Activated CD4-positive, alpha-beta T cell treated with anti-CD3 and anti-CD28 coated beads, Interleukin-2, amount 50 U/mL, for 48 hours (primary cell): ENCODE data around the gene RAB31.
A peak's percentile ranks its signal among the peaks of the same experiment; 100 is the strongest.
"Not testable (repeated sequence)": the region's sequence is repeated elsewhere in the genome, so short reads cannot be mapped to it uniquely, and the experiment has no call there.

Experiments used
- DNase-seq, 2 experiments: peaks; one replicate each; pipeline ENCODE4 v3.0.0-alpha.2; 2020

The RAB31 gene

DNA sequence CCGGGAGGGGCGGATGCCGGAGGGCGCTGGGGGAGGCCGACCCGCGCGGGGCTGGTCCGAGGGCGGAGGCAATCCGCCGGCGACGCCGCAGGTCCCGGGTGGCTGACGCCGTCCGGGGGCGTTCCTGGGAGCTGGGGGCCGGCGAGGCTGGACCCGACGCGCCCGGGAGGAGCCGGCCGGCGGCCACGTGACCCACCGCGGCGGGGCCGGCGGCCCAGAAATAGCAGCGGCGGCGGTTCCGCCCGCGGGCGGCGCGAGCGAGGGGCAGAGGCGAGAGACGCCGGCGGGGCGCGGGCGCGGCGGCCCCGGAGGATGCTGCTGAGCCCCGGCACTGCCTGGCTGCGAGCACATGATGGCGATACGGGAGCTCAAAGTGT is at the start of gene RAB31:
TSS of gene RAB31 (plus strand) at position 245 of the 377 bp plus-strand sequence. CDS start at position 350, 105 bp downstream.
- no peak for DNase-seq

- no peak for DNase-seq
Observed at GRCh38 chr18:9659499-9660375, 48.4 kb upstream of the RAB31 start.

DNA sequence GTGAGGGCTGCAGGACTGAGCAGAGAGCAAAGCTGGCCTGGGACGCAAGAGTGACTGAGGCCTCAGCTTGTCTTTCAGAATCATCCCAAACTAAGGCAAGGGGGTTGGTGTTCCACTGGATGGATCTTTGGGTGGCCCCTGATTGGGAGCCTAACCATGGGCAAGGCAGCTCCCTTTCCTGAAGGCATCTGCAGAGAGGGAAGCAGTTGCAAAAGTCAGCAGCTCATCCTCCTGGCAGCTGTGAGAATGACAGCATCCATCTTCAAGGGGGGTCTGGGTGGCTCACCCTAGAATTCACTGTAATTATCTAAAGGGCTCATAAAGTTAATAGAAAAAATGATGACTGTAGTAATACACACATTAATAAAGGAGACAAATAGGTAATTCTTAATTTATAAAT is 46.5 kb upstream of the RAB31 start:
- DNase-seq, result no peak

GRCh38 chr18:9663377-9663776 is 44.7 kb upstream of the RAB31 start:
- no peak for DNase-seq

DNA sequence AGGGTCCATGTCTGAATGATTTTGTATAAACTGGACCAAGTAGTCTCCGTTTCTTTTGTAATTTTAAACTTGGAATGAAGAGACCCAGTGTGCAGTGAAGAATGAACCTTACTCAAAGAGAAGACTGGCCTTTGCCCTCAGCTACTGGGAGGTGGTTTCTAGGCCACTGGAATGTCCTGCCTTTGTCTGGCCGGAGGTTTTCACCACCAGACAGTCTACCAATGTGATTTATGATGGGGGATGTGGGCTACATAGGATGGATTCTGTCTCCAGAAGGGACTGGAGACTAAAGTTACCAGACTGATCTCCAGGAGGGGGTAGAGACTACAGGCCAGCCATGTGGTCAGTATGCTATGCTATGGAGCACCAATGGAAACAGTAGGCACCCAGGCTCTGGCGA is 42.8 kb upstream of the RAB31 start:
- DNase-seq, result no peak

DNA sequence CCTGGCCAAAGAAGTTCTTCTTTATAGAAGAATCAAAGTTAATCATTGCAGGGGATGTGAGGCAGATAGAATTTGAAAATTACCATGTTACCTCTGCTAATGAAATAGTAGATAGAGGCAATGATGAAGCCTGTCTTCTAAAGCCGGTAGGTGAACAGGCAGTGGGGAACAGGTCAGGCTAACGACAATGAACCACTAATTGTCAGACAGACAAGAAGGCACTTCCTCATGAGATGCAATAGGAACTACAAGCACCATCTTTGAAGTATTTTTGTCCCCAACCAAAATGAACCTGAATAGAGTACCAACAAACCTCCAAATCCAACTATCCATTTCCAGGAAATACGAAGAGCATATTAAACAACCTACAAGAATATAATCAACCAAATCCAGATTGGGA is 41.6 kb upstream of the RAB31 start:
- DNase-seq, result no peak

DNA sequence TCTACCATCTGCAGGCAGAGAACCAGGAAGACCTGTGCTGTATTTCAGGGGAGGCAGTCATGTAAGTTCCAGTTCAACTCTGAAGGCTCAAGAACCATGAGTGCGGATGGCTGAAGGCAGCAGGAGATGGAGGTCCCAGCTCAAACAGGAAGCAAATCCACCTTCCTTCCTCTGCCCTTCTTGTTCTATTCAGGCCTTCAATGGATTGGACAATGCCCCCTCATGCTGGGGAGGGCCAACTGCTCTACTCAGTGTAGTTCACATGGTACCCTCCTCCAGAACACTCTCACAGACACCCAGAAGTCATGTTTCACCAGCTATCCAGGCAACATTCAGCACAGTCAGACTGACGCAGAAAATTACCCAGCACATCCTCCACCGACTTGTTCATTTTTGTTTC is 39.1 kb upstream of the RAB31 start:
- DNase-seq, result no peak

DNA sequence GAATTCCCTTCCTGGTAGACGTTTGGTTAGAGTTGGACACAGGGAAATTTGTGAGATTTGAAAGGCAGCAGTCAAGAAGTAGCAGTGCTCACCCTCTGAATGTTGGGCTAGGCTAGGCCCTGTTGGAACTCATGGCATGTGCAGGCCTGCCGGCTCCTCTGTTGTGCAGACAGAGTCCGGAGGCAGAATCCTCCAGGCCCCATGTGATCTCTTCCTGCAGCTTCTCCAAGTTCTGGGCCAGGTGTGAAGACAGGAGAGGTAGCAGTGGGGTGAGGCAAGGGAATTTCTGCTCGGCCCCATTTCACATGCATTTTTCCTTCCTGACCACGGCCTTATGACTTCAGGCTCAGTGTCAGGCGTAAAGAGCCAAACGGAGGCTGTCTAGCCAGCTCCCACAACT is 36.9 kb upstream of the RAB31 start:
- no peak for DNase-seq

DNA sequence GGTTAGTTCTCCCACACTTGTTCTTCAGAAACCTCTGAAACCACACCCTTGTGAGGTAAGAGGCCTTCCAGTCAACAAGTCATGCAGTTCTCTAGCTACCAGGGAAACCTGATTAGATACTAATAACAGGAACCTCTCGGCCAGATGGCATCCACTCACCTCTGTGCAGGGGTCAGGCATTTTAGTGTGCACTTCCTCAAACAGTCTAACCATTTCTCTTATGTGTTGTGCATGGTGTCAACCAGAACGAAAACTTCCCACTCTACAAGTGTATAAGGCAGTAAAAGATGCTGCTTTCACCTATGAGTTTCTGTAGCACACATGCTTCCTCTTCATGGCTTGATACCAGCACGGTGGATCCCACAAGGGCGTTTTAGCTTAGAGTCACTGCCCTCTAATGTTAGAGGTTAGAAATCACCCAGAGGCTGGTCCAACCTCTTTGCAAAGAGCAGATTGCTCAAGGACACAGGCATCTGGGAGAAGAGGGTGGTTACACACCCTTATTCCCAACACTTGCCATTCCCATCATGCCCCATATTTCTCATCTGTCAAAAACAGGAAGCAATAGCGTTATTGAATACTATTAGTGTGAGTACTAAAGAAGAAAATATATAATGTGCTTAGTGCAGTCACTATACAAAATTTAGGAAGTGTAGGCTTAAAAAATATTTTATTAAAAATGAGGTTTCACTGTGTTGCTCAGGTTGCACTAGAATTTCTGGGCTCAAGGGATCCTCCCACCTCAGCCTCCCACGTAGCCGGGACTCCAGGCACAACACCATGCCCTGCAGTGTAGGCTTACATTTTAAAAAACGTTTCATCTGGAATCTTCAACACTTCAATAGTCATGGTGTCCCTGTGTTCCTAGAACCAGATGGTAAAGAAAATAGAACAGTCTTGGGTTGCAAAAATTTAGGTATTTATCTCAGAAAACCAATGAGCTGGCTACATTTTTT is 34.5 kb upstream of the RAB31 start:
- DNase-seq, result peak in 1 of 2 experiments; percentile 23

DNA sequence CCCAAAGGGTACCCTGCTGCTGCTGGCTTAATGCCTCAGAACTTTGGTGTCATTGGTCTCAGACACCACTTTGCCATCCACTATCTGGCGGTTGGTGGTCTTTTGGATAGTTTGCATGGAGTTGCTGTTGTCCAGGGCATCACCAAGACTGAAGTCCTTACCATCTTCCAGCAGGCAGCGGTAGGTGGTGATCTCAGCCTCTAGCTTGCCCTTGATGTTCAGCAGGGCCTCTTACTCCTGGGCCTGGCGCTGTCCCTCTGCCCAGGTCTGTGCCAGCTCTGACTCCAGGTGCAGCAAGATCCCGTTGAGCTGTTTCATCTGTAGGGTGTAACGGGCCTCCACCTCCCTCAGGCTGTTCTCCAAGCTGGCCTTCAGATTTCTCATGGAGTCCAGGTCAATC is 29.9 kb upstream of the RAB31 start:
- not testable (repeated sequence) for DNase-seq

GRCh38 chr18:9679125-9679524 is 29.0 kb upstream of the RAB31 start:
- DNase-seq, result no peak

- DNase-seq, result no peak
Observed at GRCh38 chr18:9681217-9681616, 26.9 kb upstream of the RAB31 start.

DNA sequence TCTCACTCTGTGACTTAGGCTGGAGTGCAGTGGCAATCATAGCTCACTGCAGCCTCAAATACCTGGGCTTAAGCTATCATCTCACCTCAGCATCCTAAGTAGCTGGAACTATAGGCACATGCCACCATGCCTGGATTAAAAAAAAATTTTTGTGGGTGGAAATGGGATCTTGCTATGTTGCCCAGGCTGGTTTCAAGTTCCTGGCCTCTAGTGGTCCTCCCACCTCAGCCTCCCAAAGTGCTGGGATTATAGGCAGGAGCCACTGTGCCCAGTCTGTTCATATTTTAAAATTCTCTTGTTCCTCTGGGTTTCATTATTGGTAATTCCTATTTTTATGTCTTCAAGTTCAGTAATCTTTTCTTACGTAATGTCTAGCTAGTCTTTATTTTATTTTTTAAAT is 25.5 kb upstream of the RAB31 start:
- no peak for DNase-seq

DNA sequence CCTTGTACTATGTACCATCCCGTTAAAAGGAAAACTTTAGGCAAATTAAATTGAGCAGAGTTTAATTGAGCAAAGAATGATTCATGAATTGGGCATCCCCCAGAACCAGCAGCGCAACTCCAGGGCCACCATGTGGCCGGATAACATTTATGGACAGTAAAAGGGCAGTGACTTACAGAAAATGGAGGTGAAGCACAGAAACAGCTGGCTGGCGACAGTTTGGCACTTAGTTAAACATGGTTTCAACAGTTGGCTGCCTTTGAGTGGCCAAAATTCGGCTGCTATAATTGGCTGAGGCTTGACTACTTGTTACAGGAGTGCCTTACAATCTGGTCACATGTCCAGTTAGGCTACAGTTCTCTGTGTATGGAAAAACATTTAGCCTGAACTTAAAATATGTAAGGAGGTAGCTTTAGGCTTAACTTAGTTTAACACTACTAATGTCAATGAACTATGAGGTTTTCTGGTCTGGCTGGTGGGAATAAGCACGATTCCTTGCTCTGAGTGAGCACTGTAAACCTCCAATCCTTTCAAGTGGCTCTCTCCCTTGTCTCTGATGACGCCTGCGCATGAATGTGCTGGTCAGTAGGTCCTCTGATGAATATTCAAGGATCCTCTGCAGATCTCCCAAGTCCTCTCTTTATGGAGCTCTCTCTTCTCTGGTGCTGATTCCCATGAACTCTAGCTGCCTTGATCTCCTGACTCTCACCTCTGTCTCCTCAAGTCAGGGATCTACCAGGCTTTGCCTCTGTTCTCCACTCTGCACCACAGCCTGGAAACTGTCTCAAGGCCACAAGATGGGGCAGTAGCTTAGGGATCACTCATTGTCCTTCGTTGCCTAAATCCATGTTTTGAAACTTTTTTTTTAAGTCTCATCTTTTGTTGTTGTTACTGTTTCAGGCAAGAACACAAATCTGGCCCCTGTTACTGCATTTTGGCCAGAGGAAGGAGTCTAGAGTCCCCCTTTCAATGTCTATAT is 24.4 kb upstream of the RAB31 start:
- no peak for DNase-seq

DNA sequence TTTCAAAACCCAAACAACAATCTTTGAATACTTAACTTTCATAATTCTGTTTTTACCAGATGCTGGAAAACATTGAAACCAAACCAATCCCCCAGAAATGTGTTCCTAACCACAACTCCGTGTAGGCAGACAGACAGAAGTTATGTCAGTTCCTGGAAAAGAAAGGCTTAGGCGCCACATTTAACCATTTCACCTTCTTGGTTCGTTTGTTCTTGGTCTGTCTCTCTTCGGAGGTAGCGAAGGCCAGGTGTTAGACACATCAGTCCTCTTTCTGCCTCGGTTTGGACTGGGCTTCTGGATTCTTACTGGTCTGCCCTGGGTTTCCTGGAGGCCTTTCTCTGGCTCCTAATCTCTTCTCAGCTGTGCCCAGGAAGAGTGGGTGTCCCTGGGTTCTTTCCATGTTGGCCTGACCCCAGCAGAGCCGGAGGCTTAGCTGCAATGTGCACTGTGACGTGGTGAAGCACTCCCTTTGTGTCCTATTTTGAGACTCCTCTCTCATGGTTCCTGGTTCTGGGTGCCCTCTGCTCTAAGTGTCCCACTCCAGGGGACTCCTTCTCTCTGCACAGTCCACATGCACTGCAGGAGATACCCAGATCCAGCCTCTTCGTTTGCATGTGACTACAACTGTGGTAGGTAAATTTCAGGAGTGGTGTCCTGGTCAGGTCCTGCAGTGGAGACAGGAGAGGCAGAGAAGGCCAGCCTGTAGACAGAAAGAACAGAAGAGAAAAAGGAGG is 23.1 kb upstream of the RAB31 start:
- no peak for DNase-seq

DNA sequence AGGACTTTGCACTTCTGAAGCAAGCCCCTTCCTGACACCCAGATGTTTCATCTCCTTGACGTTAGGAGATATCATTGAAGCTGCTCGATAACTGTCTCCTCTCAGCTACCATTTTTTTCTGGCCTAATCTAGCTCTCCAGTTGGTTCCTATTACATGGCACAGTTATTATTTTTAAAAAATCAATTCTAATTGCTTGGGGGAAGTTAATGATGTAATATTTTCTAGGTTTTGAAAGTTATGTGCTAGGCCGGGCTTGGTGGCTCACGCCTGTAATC is 22.5 kb upstream of the RAB31 start:
- DNase-seq, result no peak

DNA sequence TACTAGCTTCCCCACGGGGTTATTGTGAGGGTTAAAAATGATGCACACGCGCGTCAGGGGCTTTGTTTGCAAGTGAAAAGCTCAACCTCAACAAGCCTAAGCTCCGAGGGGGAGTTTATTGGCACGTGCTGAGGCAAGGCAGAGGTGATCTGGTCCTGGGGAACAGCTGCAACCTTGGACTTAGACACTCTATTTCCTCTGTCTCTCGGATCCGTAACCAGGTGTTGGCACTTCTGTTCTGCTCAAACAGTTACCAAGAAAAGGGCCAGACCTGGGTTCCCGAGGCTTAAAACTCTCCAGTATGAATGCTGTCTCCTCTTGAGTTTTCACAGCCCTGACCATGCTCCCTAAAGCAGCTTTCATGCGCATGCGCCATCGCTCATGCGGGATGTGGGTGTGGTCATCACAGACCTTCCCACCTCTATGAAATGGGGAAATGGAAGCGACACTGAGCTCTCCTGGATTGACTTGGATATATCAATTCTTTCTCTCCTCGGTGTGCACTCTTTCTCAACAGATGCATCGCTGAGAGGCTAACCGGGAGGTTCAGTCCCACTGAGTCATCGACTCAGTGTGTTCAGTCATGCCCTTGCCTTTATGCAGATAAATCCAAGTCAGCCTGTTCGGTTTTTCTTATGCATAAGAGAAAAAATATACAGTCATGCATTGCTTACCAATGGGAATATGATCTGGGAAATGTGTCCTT is 19.9 kb upstream of the RAB31 start:
- DNase-seq, result no peak

- no peak for DNase-seq
Observed at GRCh38 chr18:9689253-9689652, 18.8 kb upstream of the RAB31 start.

DNA sequence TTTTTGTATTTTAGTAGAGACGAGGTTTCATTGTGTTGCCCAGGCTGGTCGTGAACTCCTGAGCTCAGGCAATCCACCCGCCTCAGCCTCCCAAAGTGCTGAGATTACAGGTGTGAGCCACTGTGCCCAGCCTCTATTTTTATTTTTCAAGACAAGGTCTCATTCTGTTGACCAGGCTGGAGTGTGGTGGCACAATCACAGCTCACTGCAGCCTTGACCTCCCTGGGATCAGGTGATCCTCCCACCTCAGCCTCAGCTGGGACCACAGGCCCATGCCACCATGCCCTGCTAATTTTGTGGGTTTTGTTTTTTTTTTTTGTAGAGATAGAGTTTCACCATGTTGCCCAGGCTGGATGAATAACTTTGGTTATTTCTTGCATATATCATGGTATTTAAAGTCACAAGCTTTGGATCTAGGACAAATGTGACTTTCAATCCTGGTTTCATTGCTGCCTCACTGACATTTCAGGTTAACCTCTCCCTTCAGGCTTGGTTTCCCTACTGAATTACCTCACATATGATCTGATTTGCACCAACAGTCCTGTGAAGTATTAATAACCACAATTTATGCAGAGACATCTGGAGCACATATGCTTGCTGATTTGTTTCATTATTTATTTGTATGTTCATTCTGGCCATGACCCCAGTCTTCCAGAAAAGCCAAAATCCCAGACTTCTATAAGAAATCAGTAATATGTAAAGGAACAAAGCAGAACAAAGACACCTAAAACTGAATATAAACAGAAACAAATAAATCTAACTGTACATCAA is 17.5 kb upstream of the RAB31 start:
- DNase-seq, result no peak

- no peak for DNase-seq
Observed at GRCh38 chr18:9691235-9691634, 16.9 kb upstream of the RAB31 start.

GRCh38 chr18:9694174-9694573 is 13.9 kb upstream of the RAB31 start:
- no peak for DNase-seq
